Breast epithelium (tissue), 3 donors: Measurements from ENCODE around the gene GIGYF2.

Experiments
- POLR2A ChIP-seq: fragments of 450-650 bp; IDR thresholded peaks from one replicate; pipeline ENCODE4 v1.6.1; 2016; ENCODE audit warnings: antibody characterized with exemption, mild to moderate bottlenecking, moderate library complexity
- TF ChIP-seq, protein P1 (sequence below), 3 donors: fragments of 450-650 bp; IDR thresholded peaks; one replicate each; pipeline ENCODE4 v1.5.1; 2016 to 2017; ENCODE audit warnings: antibody characterized with exemption in 3 of 3, mild to moderate bottlenecking in 3 of 3, moderate library complexity in 3 of 3

DNA sequence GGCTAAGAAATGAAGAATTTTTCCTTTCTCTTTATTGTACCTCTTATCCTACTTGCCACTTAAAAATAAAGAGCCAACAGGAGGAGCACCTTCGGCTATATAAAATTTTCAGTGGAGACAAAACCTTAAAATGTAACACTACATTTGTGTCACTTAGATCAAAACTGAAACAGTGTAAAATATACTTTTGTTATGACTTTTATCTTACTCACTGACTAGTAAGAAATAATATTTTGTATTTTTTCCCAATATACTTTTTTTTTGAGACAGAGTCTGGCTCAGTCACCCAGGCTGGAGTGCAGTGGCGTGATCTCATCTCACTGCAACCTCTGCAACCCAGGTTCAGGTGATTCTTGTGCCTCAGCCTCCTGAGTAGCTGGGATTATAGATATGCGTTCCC, 50.9 kb downstream of the GIGYF2 start:
- TF ChIP-seq, protein P1, sequence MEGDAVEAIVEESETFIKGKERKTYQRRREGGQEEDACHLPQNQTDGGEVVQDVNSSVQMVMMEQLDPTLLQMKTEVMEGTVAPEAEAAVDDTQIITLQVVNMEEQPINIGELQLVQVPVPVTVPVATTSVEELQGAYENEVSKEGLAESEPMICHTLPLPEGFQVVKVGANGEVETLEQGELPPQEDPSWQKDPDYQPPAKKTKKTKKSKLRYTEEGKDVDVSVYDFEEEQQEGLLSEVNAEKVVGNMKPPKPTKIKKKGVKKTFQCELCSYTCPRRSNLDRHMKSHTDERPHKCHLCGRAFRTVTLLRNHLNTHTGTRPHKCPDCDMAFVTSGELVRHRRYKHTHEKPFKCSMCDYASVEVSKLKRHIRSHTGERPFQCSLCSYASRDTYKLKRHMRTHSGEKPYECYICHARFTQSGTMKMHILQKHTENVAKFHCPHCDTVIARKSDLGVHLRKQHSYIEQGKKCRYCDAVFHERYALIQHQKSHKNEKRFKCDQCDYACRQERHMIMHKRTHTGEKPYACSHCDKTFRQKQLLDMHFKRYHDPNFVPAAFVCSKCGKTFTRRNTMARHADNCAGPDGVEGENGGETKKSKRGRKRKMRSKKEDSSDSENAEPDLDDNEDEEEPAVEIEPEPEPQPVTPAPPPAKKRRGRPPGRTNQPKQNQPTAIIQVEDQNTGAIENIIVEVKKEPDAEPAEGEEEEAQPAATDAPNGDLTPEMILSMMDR (IDR thresholded peaks at IDR 0.05), result no peak
- TF ChIP-seq POLR2A, result no peak
